T-helper 1 cell treated with Interleukin-12 subunit alpha and Interleukin-12 subunit beta and Interleukin-4 antibody, amounts not matched to agents 30 ng/mL and 1 ng/mL, for 36 hours (primary cell): ENCODE results near the gene VIPR2. TPM values are rescaled to one million over a fixed set of nuclear protein-coding genes. Genes with fewer than 3 reads are reported as not detected.
"Not testable (repeated sequence)": the region's sequence is repeated elsewhere in the genome, so short reads cannot be mapped to it uniquely, and the experiment has no call there.

Experiments used
- intact Hi-C: fragments of 100-400 bp; cut with micrococcal nuclease; formaldehyde crosslinking; loops from one replicate; pipeline ENCODE4 v1.15.1; 2024
- total RNA-seq: library from RNA; stranded (reverse); gene quantifications from 2 replicates; pipeline ENCODE4 v1.2.3, GENCODE V29; 2022

The VIPR2 gene
- total RNA-seq, 1 donor from 2014 or later = 0.56 TPM

DNA sequence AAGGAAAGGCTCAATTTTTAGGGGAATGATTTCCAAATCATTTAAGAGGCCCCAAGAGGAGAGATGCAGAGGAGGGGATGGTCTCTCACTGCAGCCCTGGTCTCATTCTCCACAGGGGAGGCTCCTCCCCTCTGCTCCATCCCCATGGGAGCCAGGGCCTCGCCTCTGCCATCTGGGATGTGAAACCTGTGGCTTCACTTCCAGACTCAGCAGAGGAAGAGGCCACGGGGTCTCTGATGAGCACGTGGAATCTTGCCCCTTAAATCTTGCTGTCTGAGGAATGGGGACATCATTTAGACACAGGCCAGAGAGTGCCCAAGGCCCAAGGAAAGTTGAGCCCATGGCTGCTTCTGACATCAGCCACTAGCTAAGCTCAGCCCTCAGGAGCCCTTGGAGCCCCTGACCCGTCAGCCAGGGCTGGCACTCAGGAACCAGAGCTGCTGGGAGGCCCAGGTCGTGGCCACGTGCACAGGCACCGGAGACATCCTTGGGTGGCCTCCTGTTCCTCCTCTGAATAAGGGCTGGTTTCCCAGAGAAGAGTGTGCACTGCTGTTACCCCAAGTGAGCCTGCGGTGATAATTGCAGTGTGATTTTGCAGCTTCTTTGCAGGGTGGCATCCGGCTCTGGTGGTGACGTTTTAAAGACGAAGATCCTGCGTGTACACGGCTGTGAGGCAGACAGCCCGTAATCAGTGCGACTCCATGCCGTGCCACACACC lies 50.5 kb downstream of the VIPR2 start:
- intact Hi-C loops = no loop called here

- intact Hi-C loops = no loop called here
Measured at GRCh38 chr7:159093351-159093971, 51.2 kb downstream of the VIPR2 start.

DNA sequence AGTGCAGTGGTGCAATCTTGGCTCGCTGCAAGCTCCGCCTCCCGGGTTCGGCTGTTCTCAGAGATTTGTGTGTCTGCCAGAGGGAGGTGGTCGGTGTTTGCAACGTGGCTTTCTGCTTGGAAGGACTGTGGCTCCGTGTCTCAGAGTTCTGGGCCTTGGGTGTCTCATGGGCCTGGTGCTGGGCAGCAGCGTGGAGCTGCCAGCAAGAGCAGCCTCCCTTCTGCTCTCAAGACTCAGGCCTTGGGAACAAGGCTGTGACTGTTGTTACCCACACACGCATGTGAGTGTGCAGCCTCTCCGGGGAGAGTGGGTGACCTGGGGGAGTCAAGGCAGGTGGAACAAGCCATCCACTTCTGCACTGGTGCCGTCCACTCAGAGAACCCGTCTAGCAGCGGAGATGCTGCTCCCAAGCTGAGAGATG lies 52.0 kb downstream of the VIPR2 start:
- intact Hi-C loops = no loop called here

- intact Hi-C loops = no loop called here
Measured at GRCh38 chr7:159091480-159092475, 52.9 kb downstream of the VIPR2 start.

DNA sequence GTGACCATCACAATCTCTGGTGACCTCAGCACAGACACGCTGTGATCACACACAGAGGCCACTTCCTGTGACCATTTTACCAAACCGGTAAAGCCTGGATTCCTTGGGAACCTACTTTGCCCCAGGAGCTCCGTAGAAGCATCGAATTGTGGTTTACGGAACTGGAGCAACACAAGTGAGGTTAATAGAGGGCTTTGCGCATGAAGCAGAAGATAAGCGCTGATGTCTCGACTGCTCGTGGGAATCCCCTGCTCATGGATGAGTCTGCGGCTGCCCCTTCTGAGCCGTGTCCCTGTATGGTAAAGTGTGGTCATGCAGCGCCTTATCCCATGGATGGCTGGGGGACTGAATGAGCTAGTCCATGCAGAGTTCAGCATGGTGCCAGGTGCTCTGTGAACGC lies 53.6 kb downstream of the VIPR2 start:
- intact Hi-C loops = no loop called here

GRCh38 chr7:159088016-159088865 lies 56.4 kb downstream of the VIPR2 start:
- intact Hi-C loops = no loop called here

GRCh38 chr7:159086301-159086925 lies 58.3 kb downstream of the VIPR2 start:
- intact Hi-C loops = no loop called here

GRCh38 chr7:159084069-159084801 lies 60.4 kb downstream of the VIPR2 start:
- intact Hi-C loops = no loop called here

DNA sequence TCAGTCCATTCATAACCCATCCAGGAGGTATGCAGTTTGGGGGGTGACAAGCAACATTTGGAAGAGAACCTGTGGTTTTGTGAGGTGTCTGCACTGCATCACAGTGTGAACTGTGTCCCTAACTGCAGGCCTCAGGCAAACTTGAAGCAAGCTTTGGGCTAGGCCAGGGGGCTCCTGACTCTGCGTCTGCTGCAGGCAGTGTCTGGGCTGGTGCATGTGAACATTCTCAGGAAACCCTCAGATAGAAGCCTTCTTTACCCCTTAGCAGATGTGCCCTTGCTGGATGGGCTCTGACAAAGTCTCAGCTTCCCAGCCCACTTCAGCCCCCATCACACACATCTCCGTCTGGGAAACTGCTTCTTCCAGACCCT lies 61.0 kb downstream of the VIPR2 start:
- intact Hi-C loops = no loop called here

GRCh38 chr7:159083001-159083697 lies 61.5 kb downstream of the VIPR2 start:
- intact Hi-C loops = no loop called here

DNA sequence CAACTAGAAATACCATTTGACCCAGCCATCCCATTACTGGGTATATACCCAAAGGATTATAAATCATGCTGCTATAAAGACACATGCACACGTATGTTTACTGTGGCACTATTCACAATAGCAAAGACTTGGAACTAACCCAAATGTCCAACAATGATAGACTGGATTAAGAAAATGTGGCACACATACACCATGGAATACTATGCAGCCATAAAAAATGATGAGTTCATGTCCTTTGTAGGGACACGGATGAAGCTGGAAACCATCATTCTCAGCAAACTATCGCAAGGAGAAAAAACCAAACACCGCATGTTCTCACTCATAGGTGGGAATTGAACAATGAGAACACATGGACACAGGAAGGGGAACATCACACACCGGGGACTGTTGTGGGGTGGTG lies 62.6 kb downstream of the VIPR2 start:
- intact Hi-C loops = not testable (repeated sequence)

GRCh38 chr7:159078911-159079270 lies 65.8 kb downstream of the VIPR2 start:
- intact Hi-C loops = no loop called here

GRCh38 chr7:159078193-159078910 lies 66.3 kb downstream of the VIPR2 start:
- intact Hi-C loops = no loop called here

- intact Hi-C loops = no loop called here
Measured at GRCh38 chr7:159076333-159076732, 68.3 kb downstream of the VIPR2 start.

DNA sequence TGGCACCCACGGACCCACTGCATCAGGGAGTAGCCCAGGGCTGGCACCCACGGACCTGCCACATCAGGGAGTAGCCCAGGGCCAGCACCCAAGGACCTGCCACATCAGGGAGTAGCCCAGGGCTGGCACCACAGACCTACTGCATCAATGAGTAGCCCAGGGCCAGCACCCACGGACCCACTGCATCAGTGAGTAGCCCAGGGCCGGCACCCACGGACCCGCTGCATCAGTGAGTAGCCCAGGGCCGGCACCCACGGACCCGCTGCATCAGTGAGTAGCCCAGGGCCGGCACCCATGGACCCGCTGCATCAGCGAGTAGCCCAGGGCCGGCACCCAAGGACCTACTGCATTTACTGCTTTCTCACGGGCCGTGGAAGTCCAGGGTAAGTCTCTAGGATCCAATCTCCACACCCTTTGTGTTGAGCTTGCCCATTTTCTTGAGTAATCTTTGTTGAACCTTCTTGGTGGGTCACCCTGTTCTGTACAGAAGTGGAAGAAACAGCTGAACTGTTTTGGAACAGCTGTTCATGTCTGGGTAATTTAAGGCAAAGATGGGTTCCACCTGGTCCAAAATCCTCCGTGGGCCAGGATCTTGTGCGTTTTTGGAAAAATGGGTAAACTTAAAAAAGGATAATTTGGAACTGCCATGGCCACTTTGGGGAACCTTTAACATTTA lies 69.0 kb downstream of the VIPR2 start:
- intact Hi-C loops = no loop called here

DNA sequence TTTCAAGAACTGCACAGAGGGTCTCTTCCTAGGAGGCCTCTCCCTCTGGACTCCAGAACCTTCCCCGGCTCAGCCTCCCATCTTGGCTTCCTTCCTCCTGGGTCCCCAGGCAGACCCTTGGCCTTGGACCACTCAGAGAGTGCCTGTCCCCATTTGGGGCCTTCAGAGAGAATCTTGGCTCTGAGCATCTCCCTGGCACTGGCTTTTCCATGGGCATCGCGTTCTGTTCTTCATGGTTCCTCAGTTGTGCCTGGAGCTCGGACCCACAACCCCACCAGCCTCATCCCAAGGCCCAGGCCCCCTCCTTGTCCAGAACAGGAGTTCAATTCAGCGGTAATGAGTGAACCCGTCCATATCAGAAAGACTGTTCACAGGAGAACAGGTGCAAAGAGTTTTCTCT lies 73.4 kb downstream of the VIPR2 start:
- intact Hi-C loops = loop anchor here (2.0 kb wide), 1 partner anchor 20 kb away; no protein-coding TSS in a partner anchor

DNA sequence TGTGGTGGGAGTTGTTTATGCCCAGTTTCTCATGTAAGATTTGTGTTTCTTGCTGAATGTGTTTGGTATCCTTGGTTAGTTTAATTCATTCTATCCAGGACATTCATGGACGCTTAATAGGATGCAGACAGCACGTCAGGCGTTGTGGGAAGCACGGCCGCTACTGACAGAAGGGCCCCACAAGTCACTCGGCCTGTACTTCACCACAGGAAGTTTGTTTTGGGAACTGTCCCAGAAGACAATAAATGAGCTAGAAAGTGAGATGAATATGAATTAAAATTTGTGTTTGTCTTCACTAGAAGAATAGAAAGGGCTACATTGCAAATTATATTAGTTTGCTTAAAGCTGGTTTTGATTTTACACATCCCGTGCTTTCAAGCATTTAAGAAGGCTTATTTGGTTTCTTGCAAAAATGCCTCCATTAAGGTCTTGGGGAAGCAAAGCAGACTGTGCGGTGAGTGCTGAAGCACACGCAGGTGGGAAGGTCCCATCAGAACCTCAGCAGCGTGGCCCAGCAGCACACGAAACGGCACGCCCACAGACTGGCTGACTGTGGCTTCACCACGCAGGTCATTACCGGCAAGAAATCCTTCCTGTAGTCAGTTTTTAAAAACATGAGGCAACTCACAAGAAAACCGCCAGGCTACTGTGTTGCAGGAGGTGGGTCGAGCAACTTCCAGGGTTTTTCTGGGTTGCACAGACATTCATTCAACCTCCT lies 74.1 kb downstream of the VIPR2 start:
- intact Hi-C loops = loop anchor here (2.0 kb wide), 1 partner anchor 20 kb away; no protein-coding TSS in a partner anchor
